SIG-M5 (cell line): Measurements from ENCODE around the gene ZNG1C.
"Not testable (repeated sequence)": the region's sequence is repeated elsewhere in the genome, so short reads cannot be mapped to it uniquely, and the experiment has no call there.

Experiments
- DNase-seq: peaks from one replicate; lab custom pipeline; 2025; lab: John Stamatoyannopoulos, UW

The ZNG1C gene

GRCh38 chr9:68343242-68343641 lies 101.5 kb downstream of the ZNG1C start:
- DNase-seq: not testable (repeated sequence)

GRCh38 chr9:68343992-68344391 lies 102.2 kb downstream of the ZNG1C start:
- DNase-seq: not testable (repeated sequence)
